Esophagus squamous epithelium (tissue), 5 donors: ENCODE results near the gene KLHDC7B. TPM values are rescaled to one million over a fixed set of nuclear protein-coding genes. Genes with fewer than 3 reads are reported as not detected.
A peak's percentile ranks its signal among the peaks of the same experiment; 100 is the strongest.

Experiments used
- DNase-seq: peaks from one replicate; lab custom pipeline; 2025; lab: John Stamatoyannopoulos, UW
- H3K27ac ChIP-seq, 4 donors: fragments of 200-600 bp; sonication (generic); one replicate each; pipeline ENCODE4 v1.5.1; 2016 to 2019; ENCODE audit warnings: mild to moderate bottlenecking in 1 of 4
- H3K27me3 ChIP-seq, 4 donors: fragments of 200-600 bp; sonication (generic); 1 replicate in 3 of 4; 2 replicates in 1 of 4; pipeline versions ENCODE4 v1.5.1 to v1.6.0; 2017 to 2021; ENCODE audit warnings: antibody characterized with exemption in 1 of 4
- H3K36me3 ChIP-seq, 3 donors: fragments of 200-600 bp; sonication (generic); one replicate each; pipeline ENCODE4 v1.5.1; 2016 to 2019
- H3K4me1 ChIP-seq, 3 donors: fragments of 200-600 bp; sonication (generic); one replicate each; pipeline ENCODE4 v1.5.1; 2017 to 2019
- H3K4me3 ChIP-seq, 4 donors: fragments of 200-600 bp; sonication (generic); 1 replicate in 3 of 4; 2 replicates in 1 of 4; pipeline ENCODE4 v1.5.1; 2016 to 2019; ENCODE audit warnings: mild to moderate bottlenecking in 2 of 4, moderate library complexity in 1 of 4
- H3K9me3 ChIP-seq, 3 donors: fragments of 200-600 bp; sonication (generic); one replicate each; pipeline ENCODE4 v1.5.1; 2016 to 2019
- POLR2A ChIP-seq, 4 donors: fragments of 450-650 bp; IDR thresholded peaks; one replicate each; pipeline ENCODE4 v1.6.1; 2017; ENCODE audit warnings: antibody characterized with exemption in 4 of 4, mild to moderate bottlenecking in 4 of 4, moderate library complexity in 3 of 4
- WGBS, 2 donors: methylation state at CpG; one replicate each; pipeline ENCODE4 v1.1.5; 2018; 5-methylcytosine and 5-hydroxymethylcytosine counted together
- intact Hi-C: fragments of 100-400 bp; cut with DNase I; formaldehyde crosslinking; loops from one replicate; pipeline ENCODE4 v1.15.0; 2022
- total RNA-seq, 4 donors: library from RNA; depleted of rRNA; stranded (reverse); fragments of >200 nt; gene quantifications; one replicate each; pipeline ENCODE4 v1.1.0, GENCODE V29; 2016
- TF ChIP-seq, protein P1 (sequence below), 6 experiments: fragments of 450-650 bp in 4 of 6; fragments of 200-600 bp in 2 of 6; sonication (generic) in 2 of 6; IDR thresholded peaks; one replicate each; pipeline ENCODE4 v1.5.1; 2016 to 2019; ENCODE audit warnings: antibody characterized with exemption in 6 of 6, mild to moderate bottlenecking in 4 of 6, moderate library complexity in 4 of 6
- donor health status: DM: yes; HTN: yes; CAD: no.

The KLHDC7B gene
- total RNA-seq, 4 donors from 2014 or later, result 0.26 to 0.53 (median 0.40) TPM

DNA sequence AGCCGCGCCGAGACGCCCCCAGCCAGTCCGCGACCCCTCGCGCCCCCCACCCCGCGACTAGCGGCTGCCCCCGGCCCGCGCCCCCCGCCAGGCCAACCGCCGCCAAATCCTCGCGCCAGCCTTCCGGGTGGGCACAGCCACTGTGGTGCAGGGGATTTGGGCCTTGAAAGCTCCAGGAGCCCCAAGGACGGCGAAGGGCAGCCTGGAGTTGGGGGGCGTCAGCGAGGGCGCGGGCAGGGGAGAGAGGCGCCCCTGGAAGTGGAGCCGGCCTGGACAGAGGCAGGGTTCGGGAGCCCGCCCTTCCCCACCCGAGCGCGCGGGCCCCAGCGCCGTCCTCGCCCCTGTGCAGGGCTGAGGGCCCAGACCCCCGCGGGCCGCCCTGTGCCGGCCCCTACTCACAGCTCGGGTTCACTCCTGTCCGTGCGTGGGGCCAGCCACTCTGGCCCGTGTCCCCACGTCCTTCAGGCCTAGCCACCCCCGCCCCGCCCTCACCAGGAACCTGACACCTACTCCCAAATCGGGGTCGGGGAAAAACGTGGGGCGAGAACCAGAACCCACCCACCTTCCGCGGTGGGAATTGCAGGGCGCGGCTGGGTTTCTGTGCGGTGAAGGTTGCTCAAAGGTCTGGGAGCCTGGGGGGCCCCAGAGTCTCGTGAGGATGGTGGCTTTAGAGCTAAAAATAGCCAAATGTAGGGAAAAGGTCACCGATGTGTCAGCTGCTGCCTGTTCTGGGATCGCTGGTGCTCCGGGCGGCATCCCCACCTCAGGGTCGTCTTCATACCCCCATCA is 32.5 kb downstream of the KLHDC7B start, which contains the start of gene CPT1B:
TSS of gene CPT1B (minus strand) at position 441 of the 789 bp plus-strand sequence. CDS start 512 bp downstream, outside the sequence.
- Histone ChIP-seq H3K9me3 (no peaks in the 10 kb centered on the region), H3K27ac (peak within 1 kb of the TSS in 1 of 4 donors; percentile 40), H3K4me1 (peaks cover 13 to 31% (median 18%) of the 10 kb centered on the region in 3 donors), H3K36me3 (peaks cover 0 to 56% (median 6%) of the 10 kb centered on the region in 3 donors), H3K4me3 (peak within 1 kb of the TSS in 2 of 4 donors; percentile 9 to 53), H3K27me3 (no peaks in the 10 kb centered on the region)
- 53 to 56% methylated on average over 6 to 7 of the region's 63 CpGs for WGBS, 2 donors
- no peak for DNase-seq
- TF ChIP-seq POLR2A (IDR thresholded peaks at IDR 0.05), result no peak
- TF ChIP-seq, protein P1, sequence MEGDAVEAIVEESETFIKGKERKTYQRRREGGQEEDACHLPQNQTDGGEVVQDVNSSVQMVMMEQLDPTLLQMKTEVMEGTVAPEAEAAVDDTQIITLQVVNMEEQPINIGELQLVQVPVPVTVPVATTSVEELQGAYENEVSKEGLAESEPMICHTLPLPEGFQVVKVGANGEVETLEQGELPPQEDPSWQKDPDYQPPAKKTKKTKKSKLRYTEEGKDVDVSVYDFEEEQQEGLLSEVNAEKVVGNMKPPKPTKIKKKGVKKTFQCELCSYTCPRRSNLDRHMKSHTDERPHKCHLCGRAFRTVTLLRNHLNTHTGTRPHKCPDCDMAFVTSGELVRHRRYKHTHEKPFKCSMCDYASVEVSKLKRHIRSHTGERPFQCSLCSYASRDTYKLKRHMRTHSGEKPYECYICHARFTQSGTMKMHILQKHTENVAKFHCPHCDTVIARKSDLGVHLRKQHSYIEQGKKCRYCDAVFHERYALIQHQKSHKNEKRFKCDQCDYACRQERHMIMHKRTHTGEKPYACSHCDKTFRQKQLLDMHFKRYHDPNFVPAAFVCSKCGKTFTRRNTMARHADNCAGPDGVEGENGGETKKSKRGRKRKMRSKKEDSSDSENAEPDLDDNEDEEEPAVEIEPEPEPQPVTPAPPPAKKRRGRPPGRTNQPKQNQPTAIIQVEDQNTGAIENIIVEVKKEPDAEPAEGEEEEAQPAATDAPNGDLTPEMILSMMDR (IDR thresholded peaks at IDR 0.05), result no peak
- intact Hi-C loops, result no loop called here

DNA sequence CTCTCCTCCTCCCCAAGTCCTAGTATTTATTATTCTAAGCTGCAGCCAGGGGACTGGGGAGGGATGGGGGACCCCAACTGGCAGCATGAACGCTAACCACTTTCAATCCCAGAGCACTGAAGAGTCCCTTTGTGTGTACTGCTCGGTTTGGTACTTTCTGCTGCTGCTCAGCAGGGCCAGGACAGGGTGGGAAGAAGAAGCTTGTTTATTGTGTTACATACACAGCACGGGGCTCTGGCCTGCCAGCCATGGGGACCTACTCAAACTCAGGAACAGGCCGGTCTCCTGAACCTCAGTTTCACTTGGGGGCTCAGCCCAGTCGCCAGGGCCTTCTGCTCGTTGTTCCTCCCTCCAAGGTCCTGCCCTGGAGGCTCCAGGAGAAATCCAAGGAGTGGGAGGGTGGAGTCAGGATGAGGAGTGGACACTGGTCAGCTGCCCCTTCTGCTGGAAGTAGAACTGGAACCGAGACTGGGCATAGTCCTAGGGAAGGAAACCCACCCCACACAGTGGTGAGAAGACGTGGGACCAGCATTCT is 33.1 kb downstream of the KLHDC7B start:
- intact Hi-C loops, result no loop called here
- peaks cover 18 to 37% (median 25%) of the 10 kb centered on the region in 3 donors for H3K4me1 ChIP-seq
- WGBS, 2 donors, result 77 to 85% methylated on average over 2 to 3 of the region's 8 CpGs
- TF ChIP-seq, protein P1 (IDR thresholded peaks at IDR 0.05), result no peak
- TF ChIP-seq POLR2A (IDR thresholded peaks at IDR 0.05), result no peak
- H3K27ac ChIP-seq, result peak overlapping the region in 1 of 4 donors; percentile 40
- no peaks in the 10 kb centered on the region for H3K27me3 ChIP-seq
- peaks cover 0 to 50% (median 6%) of the 10 kb centered on the region in 3 donors for H3K36me3 ChIP-seq
- H3K9me3 ChIP-seq, result no peaks in the 10 kb centered on the region
- no peak for DNase-seq
- peak overlapping the region in 1 of 4 donors; percentile 53 for H3K4me3 ChIP-seq

DNA sequence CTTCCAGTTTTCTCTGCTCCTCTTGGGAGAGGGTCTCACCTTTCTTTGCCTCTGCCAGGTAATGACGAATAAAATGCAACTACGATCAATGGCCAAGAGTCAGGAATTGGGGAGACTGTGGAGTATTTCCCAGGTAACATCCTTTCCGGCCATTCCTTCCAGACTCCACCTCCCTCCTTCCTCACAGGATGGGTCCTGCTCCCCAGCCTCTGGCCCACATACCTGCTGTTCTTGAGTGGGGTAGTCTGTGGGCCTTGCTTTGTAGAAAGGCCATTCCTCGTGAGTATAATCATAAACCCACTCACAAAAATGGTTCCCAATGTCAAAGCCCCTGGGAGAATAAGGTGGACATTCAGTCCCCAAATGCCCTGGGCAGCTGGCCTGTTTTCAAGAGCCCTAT is 34.1 kb downstream of the KLHDC7B start:
- no peak for DNase-seq
- no peaks in the 10 kb centered on the region for H3K27me3 ChIP-seq
- 90 to 98% methylated on average over 4 of the region's 4 CpGs for WGBS, 2 donors
- H3K36me3 ChIP-seq, result peaks cover 0 to 40% (median 6%) of the 10 kb centered on the region in 3 donors
- no peak overlapping the region for H3K4me3 ChIP-seq
- intact Hi-C loops, result no loop called here
- peaks cover 20 to 41% (median 27%) of the 10 kb centered on the region in 3 donors for H3K4me1 ChIP-seq
- H3K27ac ChIP-seq, result no peak overlapping the region
- TF ChIP-seq POLR2A (IDR thresholded peaks at IDR 0.05), result no peak
- TF ChIP-seq, protein P1 (IDR thresholded peaks at IDR 0.05), result no peak
- H3K9me3 ChIP-seq, result no peaks in the 10 kb centered on the region

DNA sequence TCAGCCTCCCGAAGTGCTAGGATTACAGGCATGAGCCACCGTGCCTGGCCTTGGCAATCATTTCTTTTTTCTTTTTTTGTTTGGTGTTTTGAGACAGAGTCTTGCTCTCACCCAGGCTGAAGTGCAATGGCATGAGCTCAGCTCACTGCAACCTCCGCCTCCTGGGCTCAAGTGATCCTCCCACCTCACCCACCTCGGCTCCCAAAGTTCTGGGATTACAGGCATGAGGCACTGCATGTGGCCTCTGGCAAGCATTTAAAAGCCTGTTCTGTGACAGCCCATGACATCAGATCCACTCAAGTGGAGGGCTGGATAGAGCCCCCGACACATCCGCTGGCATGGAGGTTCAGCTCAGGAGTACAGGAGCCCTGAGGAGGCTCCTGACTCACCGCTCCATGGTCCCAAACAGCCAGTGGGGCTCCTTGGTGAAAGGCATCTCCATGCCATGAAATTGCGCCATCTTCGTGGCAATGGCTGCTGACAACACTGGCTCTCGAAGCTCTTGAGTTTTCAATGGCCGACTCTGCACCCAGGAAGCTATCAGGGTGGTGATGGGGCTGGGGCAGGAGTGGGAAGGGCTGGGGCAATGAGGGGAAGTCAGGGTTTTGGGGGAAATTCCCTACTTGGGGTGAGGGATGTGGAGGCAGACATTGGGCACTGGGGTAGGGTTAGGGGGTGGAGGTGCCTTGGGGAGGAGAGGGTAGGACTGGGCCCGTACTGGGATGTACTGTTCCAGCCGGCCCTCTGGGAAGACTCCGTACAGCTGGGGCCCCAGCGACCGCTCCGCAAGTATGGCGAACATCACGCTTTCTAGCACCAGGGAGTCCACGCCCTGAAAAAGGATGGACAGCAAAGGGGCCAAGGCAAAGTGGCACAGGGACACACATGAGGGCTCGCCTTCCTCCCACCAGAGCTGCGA is 35.6 kb downstream of the KLHDC7B start:
- DNase-seq, result no peak
- H3K27me3 ChIP-seq, result no peaks in the 10 kb centered on the region
- intact Hi-C loops, result no loop called here
- TF ChIP-seq POLR2A (IDR thresholded peaks at IDR 0.05), result no peak
- TF ChIP-seq, protein P1 (IDR thresholded peaks at IDR 0.05), result no peak
- H3K4me1 ChIP-seq, result peaks cover 20 to 41% (median 27%) of the 10 kb centered on the region in 3 donors
- H3K27ac ChIP-seq, result peak overlapping the region; percentile 94 to 99 (median 95)
- H3K4me3 ChIP-seq, result peak overlapping the region; percentile 65 to 75 (median 70)
- no peaks in the 10 kb centered on the region for H3K9me3 ChIP-seq
- H3K36me3 ChIP-seq, result peaks cover 0 to 29% (median 6%) of the 10 kb centered on the region in 3 donors
- 81 to 87% methylated on average over 11 to 12 of the region's 22 CpGs for WGBS, 2 donors
